Hindlimb muscle (tissue), 1 donor: ENCODE results near the gene PNKD. TPM values are rescaled to one million over a fixed set of nuclear protein-coding genes. Genes with fewer than 3 reads are reported as not detected.

Experiments
- DNase-seq: peaks from one replicate; pipeline ENCODE4 v3.0.0-alpha.2; 2013
- polyA plus RNA-seq: library from polyadenylated mRNA; unstranded; fragments of 120-200 nt; gene quantifications from one replicate; pipeline ENCODE4 v1.2.1, GENCODE V29; 2013; ENCODE audit not compliant: insufficient read length

PNKD gene
- polyA plus RNA-seq, 1 donor = 50.1 TPM

- no peak for DNase-seq
Observed at GRCh38 chr2:218383892-218384519, 113.7 kb downstream of the PNKD start.

GRCh38 chr2:218384975-218385374 lies 114.7 kb downstream of the PNKD start:
- DNase-seq = no peak

GRCh38 chr2:218386505-218387368 lies 116.4 kb downstream of the PNKD start:
- no peak for DNase-seq

- DNase-seq = no peak
Observed at GRCh38 chr2:218387369-218388194, 117.3 kb downstream of the PNKD start.

GRCh38 chr2:218389333-218390150 lies 119.2 kb downstream of the PNKD start:
- no peak for DNase-seq

- no peak for DNase-seq
Observed at GRCh38 chr2:218391202-218391601, 120.9 kb downstream of the PNKD start.

- DNase-seq = no peak
Observed at GRCh38 chr2:218392459-218392858, 122.1 kb downstream of the PNKD start.

GRCh38 chr2:218392891-218393462 lies 122.7 kb downstream of the PNKD start:
- no peak for DNase-seq

- DNase-seq = no peak
Observed at GRCh38 chr2:218393750-218394290, 123.5 kb downstream of the PNKD start.

GRCh38 chr2:218394298-218395089 lies 124.2 kb downstream of the PNKD start:
- DNase-seq = no peak

GRCh38 chr2:218395090-218395444 lies 124.7 kb downstream of the PNKD start:
- DNase-seq = no peak

- DNase-seq = no peak
Observed at GRCh38 chr2:218395456-218395825, 125.1 kb downstream of the PNKD start.

- DNase-seq = peak; percentile 91
Observed at GRCh38 chr2:218395826-218396687, 125.7 kb downstream of the PNKD start.

Other genes with a start within 250 kb of the PNKD start
- 0.13 TPM for gene RUFY4, start 201.3 kb upstream of the PNKD start, polyA plus RNA-seq
- 0.18 TPM for gene CXCR2, start 144.5 kb upstream of the PNKD start, polyA plus RNA-seq
- not detected for gene CXCR1, start 103.6 kb upstream of the PNKD start, polyA plus RNA-seq
- 212 TPM for gene ARPC2, start 53.3 kb upstream of the PNKD start, polyA plus RNA-seq
- 2.0 TPM for gene GPBAR1, start 9.5 kb upstream of the PNKD start, polyA plus RNA-seq
- gene AAMP, start 382 bp upstream of the PNKD start, polyA plus RNA-seq = 107 TPM
- gene TMBIM1, start 22.0 kb downstream of the PNKD start, polyA plus RNA-seq = 85.4 TPM
- gene CATIP, start 86.3 kb downstream of the PNKD start, polyA plus RNA-seq = not detected
- gene SLC11A1, start 111.8 kb downstream of the PNKD start, polyA plus RNA-seq = 1.7 TPM
- 105 TPM for gene CTDSP1, start 129.3 kb downstream of the PNKD start, polyA plus RNA-seq
- gene VIL1, start 148.6 kb downstream of the PNKD start, polyA plus RNA-seq = 0.09 TPM